IgD-negative memory B cell (primary cell): ENCODE results near the gene RASGRF2. TPM values are rescaled to one million over a fixed set of nuclear protein-coding genes. Genes with fewer than 3 reads are reported as not detected.
"Not testable (repeated sequence)": the region's sequence is repeated elsewhere in the genome, so short reads cannot be mapped to it uniquely, and the experiment has no call there.

Experiments
- H3K27ac Mint-ChIP-seq, 3 donors: one replicate each; pipeline ENCODE4 v1.8.0; 2020 to 2022; ENCODE audit warnings: mild to moderate bottlenecking in 3 of 3, mixed read lengths in 3 of 3, moderate library complexity in 1 of 3
- H3K27me3 Mint-ChIP-seq: one replicate; pipeline ENCODE4 v1.8.0; 2021; ENCODE audit warnings: mixed read lengths
- H3K36me3 Mint-ChIP-seq: one replicate; pipeline ENCODE4 v1.8.0; 2020; ENCODE audit warnings: mild to moderate bottlenecking, mixed read lengths
- H3K4me1 Mint-ChIP-seq, 3 donors: one replicate each; pipeline ENCODE4 v1.8.0; 2020 to 2022; ENCODE audit warnings: mixed read lengths in 3 of 3, mild to moderate bottlenecking in 1 of 3
- H3K4me3 Mint-ChIP-seq, 4 donors: one replicate each; pipeline ENCODE4 v1.8.0; 2020 to 2022; ENCODE audit warnings: mild to moderate bottlenecking in 4 of 4, mixed read lengths in 4 of 4, moderate library complexity in 3 of 4
- H3K9me3 Mint-ChIP-seq, 3 donors: one replicate each; pipeline ENCODE4 v1.8.0; 2020 to 2021; ENCODE audit warnings: mixed read lengths in 3 of 3, mild to moderate bottlenecking in 1 of 3
- polyA plus RNA-seq: library from polyadenylated mRNA; unstranded; fragments of 300-500 nt; fragmentation: Illumina TruSeq; gene quantifications from one replicate; pipeline ENCODE4 v1.2.3, GENCODE V29; 2021

The RASGRF2 gene
- polyA plus RNA-seq, 1 donor from 2014 or later, result 0.46 TPM

GRCh38 chr5:81035522-81035921 lies 75.4 kb downstream of the RASGRF2 start:
- H3K9me3 Mint-ChIP-seq, result peaks cover 0 to 10% (median 9%) of the 10 kb centered on the region in 3 donors
- no peaks in the 10 kb centered on the region for H3K4me1 Mint-ChIP-seq
- no peaks in the 10 kb centered on the region for H3K36me3 Mint-ChIP-seq
- no peaks in the 10 kb centered on the region for H3K27me3 Mint-ChIP-seq
- peak overlapping the region in 1 of 3 donors; percentile 35 for H3K27ac Mint-ChIP-seq
- no peak overlapping the region for H3K4me3 Mint-ChIP-seq

- Mint-ChIP-seq H3K4me3 (no peak overlapping the region), H3K4me1 (no peaks in the 10 kb centered on the region), H3K9me3 (peaks cover 2 to 9% (median 7%) of the 10 kb centered on the region in 3 donors), H3K36me3 (no peaks in the 10 kb centered on the region), H3K27me3 (peaks cover 2% of the 10 kb centered on the region), H3K27ac (no peak overlapping the region)
Observed at GRCh38 chr5:81038495-81038894, 78.3 kb downstream of the RASGRF2 start.

DNA sequence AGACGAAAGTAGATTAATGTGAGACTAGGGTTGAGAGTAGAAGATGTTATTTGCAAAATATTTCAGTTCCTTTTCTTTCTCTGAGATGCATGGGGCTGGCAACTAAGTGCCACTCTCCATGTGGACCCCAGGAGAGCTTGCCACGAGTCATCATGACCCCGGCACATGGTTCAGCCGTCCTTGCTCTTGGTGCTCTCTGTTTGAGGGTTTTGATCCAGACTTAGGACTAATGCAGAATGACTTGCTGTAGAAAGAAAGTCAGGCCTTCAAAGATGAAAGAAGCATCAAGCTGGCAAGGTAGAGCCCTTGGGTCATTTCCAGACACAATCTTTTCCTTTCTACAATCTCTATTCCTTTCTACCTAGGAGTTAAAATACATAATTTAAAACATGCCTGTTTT lies 84.7 kb downstream of the RASGRF2 start:
- H3K4me3 Mint-ChIP-seq, result no peak overlapping the region
- no peak overlapping the region for H3K27ac Mint-ChIP-seq
- H3K27me3 Mint-ChIP-seq, result peaks cover 11% of the 10 kb centered on the region
- H3K36me3 Mint-ChIP-seq, result no peaks in the 10 kb centered on the region
- peaks cover 0 to 2% (median 1%) of the 10 kb centered on the region in 3 donors for H3K9me3 Mint-ChIP-seq
- peaks cover 0 to 1% (median 0%) of the 10 kb centered on the region in 3 donors for H3K4me1 Mint-ChIP-seq

DNA sequence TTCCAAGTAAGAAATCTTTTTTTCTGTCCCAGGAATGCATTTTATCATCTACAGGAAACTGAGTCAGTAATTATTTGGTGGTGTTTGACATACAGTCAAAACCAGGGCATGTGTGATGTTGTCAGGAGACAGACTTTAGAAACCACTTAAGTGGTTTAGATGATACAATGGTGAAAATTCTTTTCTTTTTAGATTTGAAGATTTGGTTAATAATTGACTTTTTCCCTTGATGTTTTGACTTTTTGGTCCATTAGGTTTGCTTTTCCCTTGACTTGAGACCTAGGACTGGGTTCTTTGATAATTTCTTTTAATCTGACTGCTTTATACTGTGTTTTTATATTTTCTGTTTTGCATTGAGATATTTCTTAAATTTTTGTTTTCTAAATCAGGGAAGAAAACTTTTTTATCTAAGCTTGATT lies 85.2 kb downstream of the RASGRF2 start:
- no peaks in the 10 kb centered on the region for H3K36me3 Mint-ChIP-seq
- peaks cover 0 to 2% (median 1%) of the 10 kb centered on the region in 3 donors for H3K9me3 Mint-ChIP-seq
- H3K4me1 Mint-ChIP-seq, result peaks cover 0 to 1% (median 0%) of the 10 kb centered on the region in 3 donors
- peaks cover 11% of the 10 kb centered on the region for H3K27me3 Mint-ChIP-seq
- H3K27ac Mint-ChIP-seq, result no peak overlapping the region
- no peak overlapping the region for H3K4me3 Mint-ChIP-seq

DNA sequence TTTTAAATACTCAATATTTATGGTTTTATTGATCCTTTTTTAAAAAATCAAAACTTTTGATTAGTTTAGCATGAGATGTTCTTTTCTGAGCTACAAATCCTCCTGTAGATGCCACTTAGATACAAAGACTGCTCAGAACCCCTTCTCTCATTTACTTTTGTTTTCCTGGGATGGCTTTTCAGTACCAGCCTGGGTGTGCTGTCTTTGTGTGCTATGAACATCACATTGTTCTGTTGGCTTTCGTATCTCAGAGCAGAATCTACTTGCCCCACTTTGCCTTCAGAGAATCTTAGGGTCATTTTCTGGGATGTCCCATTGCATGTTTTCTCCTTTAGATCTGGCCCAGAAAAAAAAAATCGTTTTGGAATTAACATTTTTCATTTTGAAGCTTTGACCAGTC lies 85.9 kb downstream of the RASGRF2 start:
- no peak overlapping the region for H3K27ac Mint-ChIP-seq
- H3K4me1 Mint-ChIP-seq, result peaks cover 0 to 1% (median 0%) of the 10 kb centered on the region in 3 donors
- H3K4me3 Mint-ChIP-seq, result no peak overlapping the region
- peaks cover 11% of the 10 kb centered on the region for H3K27me3 Mint-ChIP-seq
- peaks cover 0 to 2% (median 1%) of the 10 kb centered on the region in 3 donors for H3K9me3 Mint-ChIP-seq
- no peaks in the 10 kb centered on the region for H3K36me3 Mint-ChIP-seq

GRCh38 chr5:81052325-81052724 lies 92.2 kb downstream of the RASGRF2 start:
- Mint-ChIP-seq H3K27ac (no peak overlapping the region), H3K27me3 (peaks cover 9% of the 10 kb centered on the region), H3K36me3 (peaks cover 2% of the 10 kb centered on the region), H3K9me3 (peaks cover 2 to 7% (median 4%) of the 10 kb centered on the region in 3 donors), H3K4me1 (no peaks in the 10 kb centered on the region), H3K4me3 (no peak overlapping the region)

GRCh38 chr5:81053282-81053681 lies 93.1 kb downstream of the RASGRF2 start:
- H3K4me3 Mint-ChIP-seq, H3K27me3 Mint-ChIP-seq, H3K4me1 Mint-ChIP-seq, H3K36me3 Mint-ChIP-seq, H3K27ac Mint-ChIP-seq, H3K9me3 Mint-ChIP-seq: not testable (repeated sequence)

GRCh38 chr5:81058121-81058520 lies 98.0 kb downstream of the RASGRF2 start:
- Mint-ChIP-seq H3K9me3 (peaks cover 0 to 3% (median 2%) of the 10 kb centered on the region in 3 donors), H3K36me3 (peaks cover 5% of the 10 kb centered on the region), H3K4me1 (no peaks in the 10 kb centered on the region), H3K27me3 (peaks cover 4% of the 10 kb centered on the region), H3K27ac (no peak overlapping the region), H3K4me3 (no peak overlapping the region)

DNA sequence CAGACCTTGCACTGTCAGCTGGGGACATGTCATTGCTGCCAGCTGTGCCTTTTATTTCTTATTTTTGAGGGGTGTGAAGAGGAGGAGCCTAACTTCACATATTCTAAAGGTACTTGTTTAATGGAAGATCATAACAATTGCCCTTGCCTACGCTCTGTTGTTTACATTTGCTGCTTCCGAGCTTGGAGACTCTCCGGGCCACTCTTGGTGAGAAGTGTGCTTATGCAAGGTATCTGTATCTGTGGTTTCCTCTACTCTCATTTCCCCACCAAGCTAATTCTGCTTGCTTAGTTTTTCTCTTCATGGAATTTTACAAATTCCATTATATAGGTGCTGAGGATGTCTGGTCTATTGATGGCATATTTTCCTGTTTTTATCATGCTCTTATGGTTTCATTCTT lies 105.3 kb downstream of the RASGRF2 start:
- Mint-ChIP-seq H3K36me3 (peaks cover 5% of the 10 kb centered on the region), H3K9me3 (peaks cover 0 to 2% (median under 1%) of the 10 kb centered on the region in 3 donors), H3K27me3 (peaks cover 3% of the 10 kb centered on the region), H3K4me1 (no peaks in the 10 kb centered on the region), H3K27ac (no peak overlapping the region), H3K4me3 (no peak overlapping the region)

DNA sequence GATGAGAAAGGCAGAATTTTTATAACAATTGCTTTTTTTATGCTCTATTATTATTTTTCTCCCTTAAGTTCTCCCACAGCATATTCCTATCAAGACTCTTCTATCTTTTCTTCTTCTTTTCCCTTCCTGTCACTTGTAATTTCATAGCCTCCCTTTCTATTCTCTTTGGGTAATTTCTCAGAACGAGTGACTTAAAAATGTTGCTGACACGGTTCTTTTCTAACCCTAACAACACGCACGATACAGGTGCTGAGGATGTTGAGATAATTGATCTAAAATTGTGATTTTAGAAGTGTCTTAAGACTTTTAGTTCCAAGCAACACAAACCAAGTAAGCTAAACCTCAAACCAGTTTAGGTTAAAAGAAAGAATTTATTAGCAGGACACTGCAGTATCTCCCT lies 105.9 kb downstream of the RASGRF2 start:
- Mint-ChIP-seq H3K27ac (no peak overlapping the region), H3K36me3 (peaks cover 5% of the 10 kb centered on the region), H3K27me3 (peaks cover 3% of the 10 kb centered on the region), H3K4me3 (no peak overlapping the region), H3K4me1 (no peaks in the 10 kb centered on the region), H3K9me3 (peaks cover 0 to 2% (median 0%) of the 10 kb centered on the region in 3 donors)

GRCh38 chr5:81067406-81067805 lies 107.2 kb downstream of the RASGRF2 start:
- Mint-ChIP-seq H3K27ac (no peak overlapping the region), H3K27me3 (peaks cover 3% of the 10 kb centered on the region), H3K4me1 (no peaks in the 10 kb centered on the region), H3K9me3 (peaks cover 0 to 2% (median 0%) of the 10 kb centered on the region in 3 donors), H3K4me3 (no peak overlapping the region), H3K36me3 (peaks cover 5% of the 10 kb centered on the region)

GRCh38 chr5:81068063-81068462 lies 107.9 kb downstream of the RASGRF2 start:
- H3K36me3 Mint-ChIP-seq, result peaks cover 4% of the 10 kb centered on the region
- no peak overlapping the region for H3K27ac Mint-ChIP-seq

GRCh38 chr5:81068635-81069034 lies 108.5 kb downstream of the RASGRF2 start:
- Mint-ChIP-seq H3K27ac (no peak overlapping the region), H3K36me3 (peaks cover 4% of the 10 kb centered on the region), H3K9me3 (peaks cover 0 to 2% (median 0%) of the 10 kb centered on the region in 3 donors), H3K4me1 (no peaks in the 10 kb centered on the region), H3K27me3 (peaks cover 3% of the 10 kb centered on the region), H3K4me3 (no peak overlapping the region)

More at GRCh38 chr5:81068063-81068462, 107.9 kb downstream of the RASGRF2 start:
- H3K9me3 Mint-ChIP-seq, result peaks cover 0 to 2% (median 0%) of the 10 kb centered on the region in 3 donors
- H3K27me3 Mint-ChIP-seq, result peaks cover 3% of the 10 kb centered on the region
- H3K4me3 Mint-ChIP-seq, result no peak overlapping the region
- no peaks in the 10 kb centered on the region for H3K4me1 Mint-ChIP-seq

GRCh38 chr5:81069990-81070389 lies 109.8 kb downstream of the RASGRF2 start:
- peaks cover 4% of the 10 kb centered on the region for H3K36me3 Mint-ChIP-seq
- H3K27ac Mint-ChIP-seq, result no peak overlapping the region
- H3K4me3 Mint-ChIP-seq, result no peak overlapping the region
- no peaks in the 10 kb centered on the region for H3K4me1 Mint-ChIP-seq
- H3K27me3 Mint-ChIP-seq, result peaks cover 5% of the 10 kb centered on the region
- H3K9me3 Mint-ChIP-seq, result no peaks in the 10 kb centered on the region

DNA sequence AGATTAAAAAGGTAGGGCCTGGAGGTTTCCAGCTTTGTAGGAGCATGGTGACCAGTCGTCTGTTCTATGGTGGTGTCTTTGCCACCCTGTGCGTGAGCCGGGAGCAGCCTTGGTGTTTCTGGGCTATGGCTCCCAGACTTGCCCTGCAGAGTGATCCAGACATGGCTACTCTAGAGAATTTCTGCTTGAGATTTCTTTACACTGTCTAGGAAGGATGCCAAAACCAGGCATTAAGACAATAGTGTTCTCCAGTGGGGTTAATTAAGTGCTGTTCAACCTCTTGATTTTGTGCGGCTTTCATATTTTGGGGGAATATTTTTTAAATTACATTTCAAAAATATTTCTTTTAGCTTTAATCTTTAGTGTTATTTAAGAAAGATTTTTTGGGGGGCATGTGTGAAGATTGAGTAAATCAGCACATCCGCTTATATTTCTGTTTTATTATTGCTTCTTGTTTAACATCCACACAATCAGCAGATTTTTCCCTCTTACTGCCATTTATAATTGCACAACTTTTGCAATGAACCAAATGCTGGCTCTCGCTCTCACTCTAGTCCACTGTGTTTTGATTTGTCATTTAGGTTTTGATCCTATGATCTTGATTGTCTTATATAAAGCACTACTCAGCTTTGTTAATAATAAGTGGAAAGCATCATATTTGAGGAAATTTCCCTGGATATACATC lies 110.5 kb downstream of the RASGRF2 start:
- H3K27me3 Mint-ChIP-seq, result peaks cover 5% of the 10 kb centered on the region
- no peaks in the 10 kb centered on the region for H3K4me1 Mint-ChIP-seq
- H3K36me3 Mint-ChIP-seq, result peaks cover 4% of the 10 kb centered on the region
- H3K4me3 Mint-ChIP-seq, result no peak overlapping the region
- H3K27ac Mint-ChIP-seq, result no peak overlapping the region
- no peaks in the 10 kb centered on the region for H3K9me3 Mint-ChIP-seq

DNA sequence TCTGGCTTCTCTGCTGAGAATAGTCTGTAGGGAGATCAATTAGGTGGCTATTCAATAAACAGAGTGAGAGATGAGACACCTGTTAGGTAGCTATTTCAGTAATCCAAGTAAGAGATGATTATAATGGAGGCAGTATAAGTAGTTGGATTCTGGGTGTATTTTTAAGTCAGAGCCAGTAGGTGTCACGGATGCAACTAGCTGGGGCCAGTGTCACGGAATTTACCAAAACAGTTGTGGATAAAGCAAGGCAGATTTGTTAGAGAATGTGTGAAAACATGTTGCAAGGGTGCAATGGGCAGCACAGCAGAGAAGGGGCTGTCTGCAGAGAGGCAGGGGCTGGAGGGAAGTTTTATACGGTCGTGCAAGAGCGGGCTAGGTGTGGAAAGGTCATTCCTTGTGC lies 114.9 kb downstream of the RASGRF2 start:
- Mint-ChIP-seq H3K9me3 (no peaks in the 10 kb centered on the region), H3K27ac (no peak overlapping the region), H3K27me3 (peaks cover 2% of the 10 kb centered on the region), H3K4me3 (no peak overlapping the region), H3K4me1 (no peaks in the 10 kb centered on the region), H3K36me3 (no peaks in the 10 kb centered on the region)
